ENCODE results near the gene DPP10. TPM values are rescaled to one million over a fixed set of nuclear protein-coding genes. Genes with fewer than 3 reads are reported as not detected.

DPP10 gene
- total RNA-seq, 1 donor from 2014 or later, result 6.5 TPM

DNA sequence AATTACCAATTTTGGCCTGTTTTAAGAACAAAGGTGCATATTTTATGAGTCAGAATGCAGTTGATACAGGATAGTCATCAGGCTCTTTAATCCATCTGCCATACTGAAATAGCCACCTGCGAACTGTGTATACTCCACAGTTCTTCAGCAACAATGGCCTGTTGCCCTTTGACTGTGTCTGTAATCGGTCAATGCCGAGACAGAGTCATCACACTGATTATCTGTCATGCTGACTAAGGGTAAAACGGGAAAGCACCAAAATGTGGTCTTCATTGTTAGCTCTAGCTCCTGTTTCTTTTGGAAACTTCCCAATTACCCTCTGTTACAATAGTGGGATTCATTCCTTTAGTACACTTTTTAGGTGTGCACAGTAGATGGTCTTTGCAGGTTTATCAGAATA, 871.7 kb downstream of the DPP10 start:
- Mint-ChIP-seq H3K36me3 (peaks cover 2% of the 10 kb centered on the region), H3K4me3 (no peak overlapping the region), H3K27me3 (ENCODE audit: insufficient read depth, low read depth) (no peaks in the 10 kb centered on the region), H3K27ac (no peak overlapping the region), H3K9me3 (peaks cover 3% of the 10 kb centered on the region), H3K4me1 (peaks cover 10% of the 10 kb centered on the region)
- Histone ChIP-seq H3K27me3 (no peaks in the 10 kb centered on the region), H3K9me3 (ENCODE audit: low read depth) (no peaks in the 10 kb centered on the region), H3F3A (ENCODE audit: low read depth) (no peaks in the 10 kb centered on the region), H3K27ac (no peak overlapping the region), H3K9ac (no peak overlapping the region), H4K20me1 (ENCODE audit: low read depth) (no peaks in the 10 kb centered on the region), H3K4me2 (no peak overlapping the region), H2AFZ (replicated peaks) (no peak overlapping the region), H3K4me1 (no peaks in the 10 kb centered on the region), H3K79me2 (ENCODE audit: low read depth) (no peaks in the 10 kb centered on the region), H3K36me3 (no peaks in the 10 kb centered on the region), H3K4me3 (no peak overlapping the region)
- no peak for TF ChIP-seq EZH2 (IDR thresholded peaks at IDR 0.05)
- TF ChIP-seq, protein P1, sequence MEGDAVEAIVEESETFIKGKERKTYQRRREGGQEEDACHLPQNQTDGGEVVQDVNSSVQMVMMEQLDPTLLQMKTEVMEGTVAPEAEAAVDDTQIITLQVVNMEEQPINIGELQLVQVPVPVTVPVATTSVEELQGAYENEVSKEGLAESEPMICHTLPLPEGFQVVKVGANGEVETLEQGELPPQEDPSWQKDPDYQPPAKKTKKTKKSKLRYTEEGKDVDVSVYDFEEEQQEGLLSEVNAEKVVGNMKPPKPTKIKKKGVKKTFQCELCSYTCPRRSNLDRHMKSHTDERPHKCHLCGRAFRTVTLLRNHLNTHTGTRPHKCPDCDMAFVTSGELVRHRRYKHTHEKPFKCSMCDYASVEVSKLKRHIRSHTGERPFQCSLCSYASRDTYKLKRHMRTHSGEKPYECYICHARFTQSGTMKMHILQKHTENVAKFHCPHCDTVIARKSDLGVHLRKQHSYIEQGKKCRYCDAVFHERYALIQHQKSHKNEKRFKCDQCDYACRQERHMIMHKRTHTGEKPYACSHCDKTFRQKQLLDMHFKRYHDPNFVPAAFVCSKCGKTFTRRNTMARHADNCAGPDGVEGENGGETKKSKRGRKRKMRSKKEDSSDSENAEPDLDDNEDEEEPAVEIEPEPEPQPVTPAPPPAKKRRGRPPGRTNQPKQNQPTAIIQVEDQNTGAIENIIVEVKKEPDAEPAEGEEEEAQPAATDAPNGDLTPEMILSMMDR (IDR thresholded peaks at IDR 0.05), result no peak
- TF ChIP-seq EZH2phosphoT487 (IDR thresholded peaks at IDR 0.05), result no peak
- DNase-seq (ENCODE audit: low spot score), result no peak

DNA sequence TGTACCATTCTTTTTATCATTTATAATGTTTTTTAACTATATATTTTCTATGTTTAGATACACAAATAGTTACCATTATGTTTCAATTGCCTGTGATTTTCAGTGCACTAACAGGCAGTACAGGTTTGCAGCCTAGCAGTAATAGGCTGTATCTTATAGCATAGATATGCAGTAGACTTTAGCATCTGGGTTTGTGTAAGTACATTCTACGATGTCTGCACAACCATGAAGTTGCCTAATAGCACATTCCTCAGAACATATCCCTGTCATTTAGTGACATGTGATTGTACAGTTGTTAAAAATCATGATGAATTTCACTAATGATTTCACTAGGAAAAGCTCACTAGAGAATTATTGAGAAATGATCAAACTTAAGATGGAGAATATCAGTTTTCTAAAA, 884.6 kb downstream of the DPP10 start:
- Histone ChIP-seq H3K9me3 (ENCODE audit: low read depth) (no peaks in the 10 kb centered on the region), H3F3A (ENCODE audit: low read depth) (no peaks in the 10 kb centered on the region), H3K36me3 (no peaks in the 10 kb centered on the region), H3K4me3 (no peak overlapping the region), H3K27me3 (no peaks in the 10 kb centered on the region), H3K4me2 (no peak overlapping the region), H3K79me2 (ENCODE audit: low read depth) (no peaks in the 10 kb centered on the region), H3K9ac (no peak overlapping the region), H4K20me1 (ENCODE audit: low read depth) (no peaks in the 10 kb centered on the region), H3K27ac (no peak overlapping the region), H3K4me1 (no peaks in the 10 kb centered on the region), H2AFZ (replicated peaks) (no peak overlapping the region)
- no peaks in the 10 kb centered on the region for H3K4me1 Mint-ChIP-seq
- no peak overlapping the region for H3K4me3 Mint-ChIP-seq
- TF ChIP-seq EZH2 (IDR thresholded peaks at IDR 0.05) (no peak), EZH2phosphoT487 (IDR thresholded peaks at IDR 0.05) (no peak)
- TF ChIP-seq, protein P1 (IDR thresholded peaks at IDR 0.05), result no peak
- H3K36me3 Mint-ChIP-seq, result no peaks in the 10 kb centered on the region
- DNase-seq (ENCODE audit: low spot score), result no peak
- H3K27me3 Mint-ChIP-seq (ENCODE audit: insufficient read depth, low read depth), result no peaks in the 10 kb centered on the region
- peaks cover 13% of the 10 kb centered on the region for H3K9me3 Mint-ChIP-seq
- H3K27ac Mint-ChIP-seq, result no peak overlapping the region

DNA sequence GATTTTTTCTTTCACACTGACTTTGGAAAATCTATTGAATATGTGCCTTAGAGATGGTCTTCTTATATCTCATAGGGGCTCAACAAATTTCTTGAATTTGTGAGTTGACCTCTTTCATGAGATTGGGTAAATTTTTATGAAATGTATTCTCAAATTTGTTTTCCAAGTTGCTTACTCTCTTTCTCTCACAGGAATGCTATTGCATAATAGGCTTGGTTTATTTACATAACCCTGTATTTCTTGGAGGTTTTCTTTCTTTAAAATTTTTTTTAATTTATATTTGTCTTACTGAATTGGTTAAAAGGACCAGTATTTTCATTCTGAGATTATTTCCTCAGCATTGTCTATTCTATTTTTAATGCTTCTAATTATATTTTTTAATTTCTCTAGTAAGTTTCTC, 917.1 kb downstream of the DPP10 start:
- no peak overlapping the region for H3K27ac Mint-ChIP-seq
- H3K27me3 Mint-ChIP-seq (ENCODE audit: insufficient read depth, low read depth), result no peaks in the 10 kb centered on the region
- peaks cover 14% of the 10 kb centered on the region for H3K4me1 ChIP-seq
- no peaks in the 10 kb centered on the region for H3K36me3 ChIP-seq
- no peak overlapping the region for H2AFZ ChIP-seq (replicated peaks)
- no peaks in the 10 kb centered on the region for H3K27me3 ChIP-seq
- no peak overlapping the region for H3K9ac ChIP-seq
- no peaks in the 10 kb centered on the region for H4K20me1 ChIP-seq (ENCODE audit: low read depth)
- H3K9me3 ChIP-seq (ENCODE audit: low read depth), result peaks cover 4% of the 10 kb centered on the region
- H3K79me2 ChIP-seq (ENCODE audit: low read depth), result no peaks in the 10 kb centered on the region
- H3K4me2 ChIP-seq, result no peak overlapping the region
- no peak overlapping the region for H3K4me3 Mint-ChIP-seq
- TF ChIP-seq EZH2 (IDR thresholded peaks at IDR 0.05), result no peak
- TF ChIP-seq, protein P1 (IDR thresholded peaks at IDR 0.05), result no peak
- TF ChIP-seq EZH2phosphoT487 (IDR thresholded peaks at IDR 0.05), result no peak
- H3K27ac ChIP-seq, result no peak overlapping the region
- H3K36me3 Mint-ChIP-seq, result peaks cover 6% of the 10 kb centered on the region
- H3F3A ChIP-seq (ENCODE audit: low read depth), result no peaks in the 10 kb centered on the region
- peaks cover 45% of the 10 kb centered on the region for H3K9me3 Mint-ChIP-seq
- peaks cover 7% of the 10 kb centered on the region for H3K4me1 Mint-ChIP-seq
- no peak overlapping the region for H3K4me3 ChIP-seq
- DNase-seq (ENCODE audit: low spot score), result no peak

All from neural progenitor cell (in vitro differentiated cells).